ENCODE measurements around the gene MORC3.

DNA sequence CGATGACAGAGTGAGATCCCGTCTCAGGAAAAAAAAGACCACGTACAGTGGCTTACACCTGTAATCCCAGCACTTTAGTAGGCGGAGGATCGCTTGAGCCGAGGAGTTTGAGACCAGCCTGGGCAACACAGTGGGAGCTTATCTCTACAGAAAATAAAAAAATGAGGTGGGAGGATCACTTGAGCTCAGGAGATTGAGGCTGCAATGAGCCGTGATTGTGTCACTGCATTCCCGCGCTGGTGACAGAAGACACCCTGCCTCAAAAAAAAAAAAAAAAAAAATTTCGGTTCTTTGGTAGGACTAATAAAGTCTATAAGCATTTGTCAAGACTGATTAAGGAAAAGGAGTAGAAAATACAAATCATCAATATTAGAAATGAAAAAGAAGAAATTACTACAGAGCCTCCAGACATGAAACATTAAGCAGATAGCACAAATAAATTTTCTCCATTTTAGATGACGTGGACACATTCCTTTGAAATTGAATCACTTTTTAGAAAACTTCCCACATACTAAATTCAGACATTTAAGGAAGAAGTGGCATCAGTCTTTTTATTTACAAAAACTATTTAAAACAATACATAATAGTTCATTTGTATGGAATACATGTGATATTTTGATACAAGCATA, 30.4 kb downstream of the MORC3 start:
- TF ChIP-seq, protein P1, sequence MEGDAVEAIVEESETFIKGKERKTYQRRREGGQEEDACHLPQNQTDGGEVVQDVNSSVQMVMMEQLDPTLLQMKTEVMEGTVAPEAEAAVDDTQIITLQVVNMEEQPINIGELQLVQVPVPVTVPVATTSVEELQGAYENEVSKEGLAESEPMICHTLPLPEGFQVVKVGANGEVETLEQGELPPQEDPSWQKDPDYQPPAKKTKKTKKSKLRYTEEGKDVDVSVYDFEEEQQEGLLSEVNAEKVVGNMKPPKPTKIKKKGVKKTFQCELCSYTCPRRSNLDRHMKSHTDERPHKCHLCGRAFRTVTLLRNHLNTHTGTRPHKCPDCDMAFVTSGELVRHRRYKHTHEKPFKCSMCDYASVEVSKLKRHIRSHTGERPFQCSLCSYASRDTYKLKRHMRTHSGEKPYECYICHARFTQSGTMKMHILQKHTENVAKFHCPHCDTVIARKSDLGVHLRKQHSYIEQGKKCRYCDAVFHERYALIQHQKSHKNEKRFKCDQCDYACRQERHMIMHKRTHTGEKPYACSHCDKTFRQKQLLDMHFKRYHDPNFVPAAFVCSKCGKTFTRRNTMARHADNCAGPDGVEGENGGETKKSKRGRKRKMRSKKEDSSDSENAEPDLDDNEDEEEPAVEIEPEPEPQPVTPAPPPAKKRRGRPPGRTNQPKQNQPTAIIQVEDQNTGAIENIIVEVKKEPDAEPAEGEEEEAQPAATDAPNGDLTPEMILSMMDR (IDR thresholded peaks at IDR 0.05) = no peak
- no peak for TF ChIP-seq POLR2A (IDR thresholded peaks at IDR 0.05)
